ENCODE data around the gene FAM107A. TPM values are rescaled to one million over a fixed set of nuclear protein-coding genes. Genes with fewer than 3 reads are reported as not detected.

Gene FAM107A
- total RNA-seq, 1 experiment from 2014 or later = not detected

GRCh38 chr3:58514405-58514804 lies 62.8 kb downstream of the FAM107A start:
- Histone ChIP-seq H3K4me3 (replicated peaks in 1 of 2; ENCODE audit: low read depth in 1 of 2, low read length in 2 of 2) (no peak overlapping the region), H3K4me1 (ENCODE audit: control insufficient read depth in 1 of 2, insufficient read depth in 2 of 2, low read length in 2 of 2) (no peaks in the 10 kb centered on the region), H3K36me3 (ENCODE audit: control insufficient read depth in 1 of 2, insufficient read depth in 2 of 2, low read length in 2 of 2) (no peaks in the 10 kb centered on the region), H3K9me3 (ENCODE audit: control insufficient read depth in 1 of 2, insufficient read depth in 1 of 2, low read depth in 1 of 2, low read length in 2 of 2) (no peaks in the 10 kb centered on the region), H4K20me1 (ENCODE audit: insufficient read depth) (no peaks in the 10 kb centered on the region), H3K79me2 (ENCODE audit: insufficient read depth, low read length) (no peaks in the 10 kb centered on the region), H3K9me2 (ENCODE audit: insufficient read depth) (no peaks in the 10 kb centered on the region), H3K9ac (ENCODE audit: low read length) (no peak overlapping the region), H3K27me3 (ENCODE audit: insufficient read depth, low read length) (no peaks in the 10 kb centered on the region), H3K27ac (ENCODE audit: low read depth, low read length) (no peak overlapping the region), H2AFZ (ENCODE audit: low read depth, low read length, poor library complexity, severe bottlenecking) (no peak overlapping the region), H3K4me2 (ENCODE audit: low read length) (no peak overlapping the region)
- CTCF ChIA-PET = no interaction called here
- no peak for ATAC-seq
- no TSS peak for BruUV-seq (replicated peaks)
- RAD21 ChIA-PET (ENCODE audit: low non-redundant PET in 1 of 2, low total read pairs in 2 of 2, uncharacterized antibody in 2 of 2, unreplicated experiment in 2 of 2) = no interaction called here
- no peak for DNase-seq (ENCODE audit: low read depth, low spot score)
- TF ChIP-seq ZBTB33 (IDR thresholded peaks at IDR 0.05; ENCODE audit: extremely low read depth, insufficient replicate concordance, low read length) (no peak), ZNF274 (IDR thresholded peaks at IDR 0.05; ENCODE audit: low read depth, low read length) (no peak), RAD21 (IDR thresholded peaks at IDR 0.05; ENCODE audit: low read depth) (no peak), SIN3A (IDR thresholded peaks at IDR 0.05; ENCODE audit: low read depth) (no peak), CTCF (IDR thresholded peaks at IDR 0.05 in 2 of 3, conservative IDR thresholded peaks at IDR 0.05 in 1 of 3; ENCODE audit: borderline replicate concordance in 1 of 3, insufficient read depth in 1 of 3, low read depth in 2 of 3, low read length in 2 of 3) (no peak), YY1 (IDR thresholded peaks at IDR 0.05; ENCODE audit: extremely low read depth, insufficient replicate concordance, low read depth, low read length) (no peak), FOSL1 (IDR thresholded peaks at IDR 0.05; ENCODE audit: low read depth) (no peak), ZFX (IDR thresholded peaks at IDR 0.05) (no peak), TCF7L2 (IDR thresholded peaks at IDR 0.05; ENCODE audit: borderline replicate concordance, extremely low read depth, insufficient read depth, insufficient read length) (no peak), ATF3 (IDR thresholded peaks at IDR 0.05) (no peak), CBX3 (IDR thresholded peaks at IDR 0.05; ENCODE audit: low read depth) (no peak), CEBPB (IDR thresholded peaks at IDR 0.05; ENCODE audit: low read depth) (no peak), ELF1 (IDR thresholded peaks at IDR 0.05; ENCODE audit: borderline replicate concordance, low read depth) (no peak), EZH2 (IDR thresholded peaks at IDR 0.05) (no peak), EGR1 (IDR thresholded peaks at IDR 0.05; ENCODE audit: low read depth) (no peak)
- TF ChIP-seq, protein P1, sequence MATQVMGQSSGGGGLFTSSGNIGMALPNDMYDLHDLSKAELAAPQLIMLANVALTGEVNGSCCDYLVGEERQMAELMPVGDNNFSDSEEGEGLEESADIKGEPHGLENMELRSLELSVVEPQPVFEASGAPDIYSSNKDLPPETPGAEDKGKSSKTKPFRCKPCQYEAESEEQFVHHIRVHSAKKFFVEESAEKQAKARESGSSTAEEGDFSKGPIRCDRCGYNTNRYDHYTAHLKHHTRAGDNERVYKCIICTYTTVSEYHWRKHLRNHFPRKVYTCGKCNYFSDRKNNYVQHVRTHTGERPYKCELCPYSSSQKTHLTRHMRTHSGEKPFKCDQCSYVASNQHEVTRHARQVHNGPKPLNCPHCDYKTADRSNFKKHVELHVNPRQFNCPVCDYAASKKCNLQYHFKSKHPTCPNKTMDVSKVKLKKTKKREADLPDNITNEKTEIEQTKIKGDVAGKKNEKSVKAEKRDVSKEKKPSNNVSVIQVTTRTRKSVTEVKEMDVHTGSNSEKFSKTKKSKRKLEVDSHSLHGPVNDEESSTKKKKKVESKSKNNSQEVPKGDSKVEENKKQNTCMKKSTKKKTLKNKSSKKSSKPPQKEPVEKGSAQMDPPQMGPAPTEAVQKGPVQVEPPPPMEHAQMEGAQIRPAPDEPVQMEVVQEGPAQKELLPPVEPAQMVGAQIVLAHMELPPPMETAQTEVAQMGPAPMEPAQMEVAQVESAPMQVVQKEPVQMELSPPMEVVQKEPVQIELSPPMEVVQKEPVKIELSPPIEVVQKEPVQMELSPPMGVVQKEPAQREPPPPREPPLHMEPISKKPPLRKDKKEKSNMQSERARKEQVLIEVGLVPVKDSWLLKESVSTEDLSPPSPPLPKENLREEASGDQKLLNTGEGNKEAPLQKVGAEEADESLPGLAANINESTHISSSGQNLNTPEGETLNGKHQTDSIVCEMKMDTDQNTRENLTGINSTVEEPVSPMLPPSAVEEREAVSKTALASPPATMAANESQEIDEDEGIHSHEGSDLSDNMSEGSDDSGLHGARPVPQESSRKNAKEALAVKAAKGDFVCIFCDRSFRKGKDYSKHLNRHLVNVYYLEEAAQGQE (IDR thresholded peaks at IDR 0.05; ENCODE audit: low read depth) = no peak
- intact Hi-C loops (cut with micrococcal nuclease) = no loop called here
- POLR2A ChIA-PET = no interaction called here
